KMS-11 (cell line): Measurements from ENCODE around the gene CLDN3.

Source experiments
- H2AFZ ChIP-seq: fragments of 200-600 bp; sonication (generic); 2 replicates; pipeline ENCODE4 v1.6.1; 2016; ENCODE audit warnings: antibody characterized with exemption, mixed run types, low read depth
- H3K27ac ChIP-seq: fragments of 200-600 bp; sonication (generic); 2 replicates; pipeline ENCODE4 v1.6.1; 2016; ENCODE audit warnings: mild to moderate bottlenecking, mixed run types
- H3K27me3 ChIP-seq: fragments of 200-600 bp; sonication (generic); 2 replicates; pipeline ENCODE4 v1.6.1; 2017; ENCODE audit warnings: mild to moderate bottlenecking, low read depth, mixed run types, moderate library complexity; ENCODE audit not compliant: insufficient read depth
- H3K36me3 ChIP-seq: fragments of 200-600 bp; sonication (generic); 2 replicates; pipeline ENCODE4 v1.6.1; 2017; ENCODE audit warnings: mild to moderate bottlenecking, mixed run types; ENCODE audit not compliant: insufficient read depth
- H3K4me1 ChIP-seq: fragments of 200-600 bp; sonication (generic); 2 replicates; pipeline ENCODE4 v1.6.1; 2016; ENCODE audit warnings: mild to moderate bottlenecking, low read depth, mixed run types; ENCODE audit not compliant: poor library complexity, severe bottlenecking
- H3K4me2 ChIP-seq: fragments of 200-600 bp; sonication (generic); 2 replicates; pipeline ENCODE4 v1.7.0; 2016; ENCODE audit warnings: mild to moderate bottlenecking, mixed run types
- H3K4me3 ChIP-seq: fragments of 200-600 bp; sonication (generic); IDR thresholded peaks from 2 replicates; pipeline ENCODE4 v1.6.1; 2017; ENCODE audit warnings: low read depth, low read length, mixed read lengths; ENCODE audit not compliant: insufficient read depth
- H3K79me2 ChIP-seq: fragments of 200-600 bp; sonication (generic); 2 replicates; pipeline ENCODE4 v1.6.1; 2016; ENCODE audit warnings: low read depth, mixed run types; ENCODE audit not compliant: insufficient read depth
- H3K9ac ChIP-seq: fragments of 200-600 bp; sonication (generic); 2 replicates; pipeline ENCODE4 v1.6.1; 2016; ENCODE audit warnings: mild to moderate bottlenecking, mixed run types
- H4K20me1 ChIP-seq: fragments of 200-600 bp; sonication (generic); 2 replicates; pipeline ENCODE4 v1.6.1; 2016; ENCODE audit warnings: mild to moderate bottlenecking, mixed run types; ENCODE audit not compliant: insufficient read depth
- CTCF ChIP-seq: fragments of 200-600 bp; sonication (generic); conservative IDR thresholded peaks from 2 replicates; pipeline ENCODE4 v1.6.1; 2017; ENCODE audit warnings: low read depth, mild to moderate bottlenecking, antibody characterized with exemption, low read length, moderate library complexity, mixed read lengths

Gene CLDN3

DNA sequence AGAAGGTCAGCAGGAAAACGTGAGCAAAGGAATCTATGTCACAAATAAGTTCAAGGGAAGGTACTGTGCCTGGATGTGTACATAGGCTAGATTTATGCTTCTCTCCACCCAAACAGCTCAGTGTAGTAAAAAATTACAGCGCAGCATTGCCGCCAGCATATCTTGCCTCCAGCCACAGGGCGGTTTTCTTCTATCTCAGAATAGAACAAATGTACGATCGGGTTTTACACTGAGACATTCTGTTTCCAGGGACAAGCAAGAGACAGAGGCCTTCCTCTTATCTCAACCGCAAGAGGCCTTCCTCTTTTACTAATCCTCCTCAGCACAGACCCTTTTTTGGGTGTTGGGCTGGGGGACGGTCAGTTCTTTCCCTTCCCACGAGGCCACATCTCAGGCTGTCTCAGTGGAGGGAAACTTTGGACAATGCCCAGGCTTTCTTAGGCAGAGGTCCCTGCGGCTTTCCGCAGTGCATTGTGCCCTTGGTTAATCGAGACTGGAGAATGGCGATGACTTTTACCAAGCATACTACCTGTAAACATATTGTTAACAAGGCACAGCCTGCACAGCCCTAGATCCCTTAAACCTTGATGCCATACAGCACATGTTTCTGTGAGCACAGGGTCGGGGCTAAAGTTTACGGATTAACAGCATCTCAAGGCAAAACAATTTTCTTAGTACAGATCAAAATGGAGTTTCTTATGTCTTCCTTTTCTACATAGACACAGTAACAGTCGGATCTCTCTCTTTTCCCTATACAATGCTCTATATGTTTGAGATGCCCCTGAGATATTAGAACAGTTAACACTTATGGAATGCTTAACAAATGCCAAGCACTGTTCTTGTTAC, 19.9 kb downstream of the CLDN3 start:
- Histone ChIP-seq H3K4me1 (peaks cover 5% of the 10 kb centered on the region), H3K9ac (no peak overlapping the region), H3K79me2 (no peaks in the 10 kb centered on the region), H3K4me3 (no peak overlapping the region), H3K27me3 (no peaks in the 10 kb centered on the region), H4K20me1 (no peaks in the 10 kb centered on the region), H2AFZ (no peak overlapping the region), H3K4me2 (no peak overlapping the region), H3K27ac (no peak overlapping the region), H3K36me3 (no peaks in the 10 kb centered on the region)
- no peak for TF ChIP-seq CTCF

- Histone ChIP-seq H4K20me1 (no peaks in the 10 kb centered on the region), H3K9ac (no peak overlapping the region), H3K27me3 (no peaks in the 10 kb centered on the region), H2AFZ (no peak overlapping the region), H3K4me1 (peaks cover 36% of the 10 kb centered on the region), H3K4me3 (no peak overlapping the region), H3K36me3 (no peaks in the 10 kb centered on the region), H3K79me2 (no peaks in the 10 kb centered on the region; the same call in 1 of the 2 replicates), H3K27ac (no peak overlapping the region), H3K4me2 (no peak overlapping the region)
- no peak for TF ChIP-seq CTCF
Observed at GRCh38 chr7:73746378-73746777, 23.7 kb downstream of the CLDN3 start.

DNA sequence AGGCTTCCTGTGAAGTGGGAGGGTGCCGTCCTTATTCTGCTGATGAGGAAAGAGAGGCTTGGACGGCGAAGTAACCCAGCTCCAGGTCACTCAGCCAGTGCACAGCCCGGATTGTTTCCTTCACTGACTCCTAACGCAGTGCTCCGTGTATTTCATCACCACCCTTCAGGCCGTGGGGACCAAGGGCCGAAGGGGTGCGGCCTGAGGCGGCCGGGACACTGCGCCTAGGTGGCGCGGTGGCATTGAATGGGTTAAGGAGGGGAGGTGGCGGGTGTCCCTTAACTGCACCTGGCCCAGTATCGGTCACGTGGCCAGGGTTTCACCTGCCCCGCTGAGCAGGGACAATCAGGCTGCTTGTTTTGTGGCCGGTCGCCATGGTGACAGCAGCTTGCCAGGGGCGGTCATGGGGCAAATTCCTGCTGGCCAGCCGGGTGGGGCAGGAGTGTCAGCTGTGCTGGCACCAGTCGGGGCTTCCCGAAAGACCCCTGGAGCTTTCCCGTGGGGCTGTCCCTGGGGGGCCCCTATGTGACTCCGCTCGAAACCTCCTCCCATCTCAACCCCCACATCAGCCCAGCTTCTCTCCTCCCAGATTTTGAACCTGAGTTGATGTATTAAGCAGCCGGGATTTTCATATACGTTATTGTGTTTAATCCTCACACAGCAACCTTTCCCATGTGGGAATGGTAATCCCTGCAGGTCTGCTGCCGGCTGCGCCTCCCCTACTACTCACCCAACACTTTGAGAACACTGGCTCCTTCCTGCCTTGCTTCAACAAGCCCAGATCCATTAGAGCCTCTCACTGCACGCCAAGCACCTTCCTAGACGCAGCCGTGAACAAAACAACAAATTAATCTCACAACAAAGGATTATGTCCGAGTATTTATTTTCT, 27.1 kb downstream of the CLDN3 start:
- Histone ChIP-seq H2AFZ (peak overlapping the region; percentile 65), H3K4me1 (peaks cover 57% of the 10 kb centered on the region), H3K4me2 (peak overlapping the region; percentile 90), H3K27me3 (no peaks in the 10 kb centered on the region), H3K9ac (peak overlapping the region; percentile 58), H3K27ac (peak overlapping the region; percentile 87), H4K20me1 (peaks cover under 1% of the 10 kb centered on the region; the same call in 1 of the 2 replicates), H3K79me2 (peaks cover 6% of the 10 kb centered on the region; the same call in 1 of the 2 replicates), H3K4me3 (no peak overlapping the region), H3K36me3 (no peaks in the 10 kb centered on the region)
- TF ChIP-seq CTCF: no peak

- Histone ChIP-seq H3K27ac (peak overlapping the region; percentile 87), H3K4me3 (no peak overlapping the region), H3K4me2 (peak overlapping the region; percentile 90)
Observed at GRCh38 chr7:73742338-73742752, 27.7 kb downstream of the CLDN3 start.

More at GRCh38 chr7:73742338-73742752, 27.7 kb downstream of the CLDN3 start:
- peaks cover 12% of the 10 kb centered on the region; the same call in 1 of the 2 replicates for H3K79me2 ChIP-seq
- no peaks in the 10 kb centered on the region for H3K27me3 ChIP-seq
- H2AFZ ChIP-seq: peak overlapping the region; percentile 65
- peaks cover 4% of the 10 kb centered on the region; the same call in 1 of the 2 replicates for H4K20me1 ChIP-seq
- H3K9ac ChIP-seq: peak overlapping the region; percentile 58
- H3K4me1 ChIP-seq: peaks cover 63% of the 10 kb centered on the region
- TF ChIP-seq CTCF: no peak
- H3K36me3 ChIP-seq: no peaks in the 10 kb centered on the region
